Ishikawa (cell line): ENCODE measurements around the gene UBXN10.

Source experiments
- TAF1 ChIP-seq: IDR thresholded peaks from 2 replicates; pipeline ENCODE4 v1.6.1; 2012; ENCODE audit warnings: low read depth, mild to moderate bottlenecking
- YY1 ChIP-seq: IDR thresholded peaks from 2 replicates; pipeline ENCODE4 v1.6.1; 2012; ENCODE audit warnings: low read depth
- ZBTB7A ChIP-seq: IDR thresholded peaks from 2 replicates; pipeline ENCODE4 v1.6.1; 2012; ENCODE audit warnings: low read depth

- no peak for TF ChIP-seq YY1
- TF ChIP-seq ZBTB7A = no peak
- no peak for TF ChIP-seq TAF1
Measured at GRCh38 chr1:20165522-20165951, 20.4 kb upstream of the UBXN10 start.
